GM19239 (cell line): ENCODE results near the gene DSE.
"Not testable (repeated sequence)": the region's sequence is repeated elsewhere in the genome, so short reads cannot be mapped to it uniquely, and the experiment has no call there.

Experiments
- DNase-seq: peaks from one replicate; pipeline ENCODE4 v3.0.0; 2011; ENCODE audit warnings: low spot score; ENCODE audit not compliant: insufficient read length
- FAIRE-seq: peaks from 2 replicates; lab custom pipeline; 2011; peaks lifted over from hg19 to GRCh38; lab: Jason Lieb, UNC

Gene DSE

GRCh38 chr6:116370760-116371119 lies at the start of gene DSE:
Gene DSE, plus strand, starts transcription at chr6:116370947. Its CDS starts 28,304 bp downstream, at chr6:116399251.
- DNase-seq = peak; percentile 57
- peak; percentile 37 for FAIRE-seq

GRCh38 chr6:116321933-116322332 lies 48.8 kb upstream of the DSE start:
- FAIRE-seq, DNase-seq: not testable (repeated sequence)

DNA sequence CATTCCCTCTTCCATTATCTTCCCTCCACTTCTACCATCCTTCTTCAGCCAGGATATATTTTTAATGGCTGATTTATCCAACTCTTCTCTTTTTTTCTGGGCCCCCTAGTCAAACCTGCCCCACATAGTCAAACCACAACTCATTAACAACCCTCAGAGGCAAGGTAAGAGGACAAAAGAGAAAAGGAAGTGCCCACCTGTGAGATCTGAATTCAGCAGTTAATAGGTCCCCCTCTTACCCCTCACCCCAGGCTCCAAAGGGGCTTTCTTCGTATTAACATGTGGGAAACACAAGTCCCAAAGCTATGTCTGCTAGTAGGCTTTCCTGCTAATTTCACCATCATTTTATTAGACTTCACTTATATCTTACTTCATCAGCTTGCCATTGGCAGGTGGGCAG lies 46.9 kb upstream of the DSE start:
- DNase-seq = no peak
- no peak for FAIRE-seq

DNA sequence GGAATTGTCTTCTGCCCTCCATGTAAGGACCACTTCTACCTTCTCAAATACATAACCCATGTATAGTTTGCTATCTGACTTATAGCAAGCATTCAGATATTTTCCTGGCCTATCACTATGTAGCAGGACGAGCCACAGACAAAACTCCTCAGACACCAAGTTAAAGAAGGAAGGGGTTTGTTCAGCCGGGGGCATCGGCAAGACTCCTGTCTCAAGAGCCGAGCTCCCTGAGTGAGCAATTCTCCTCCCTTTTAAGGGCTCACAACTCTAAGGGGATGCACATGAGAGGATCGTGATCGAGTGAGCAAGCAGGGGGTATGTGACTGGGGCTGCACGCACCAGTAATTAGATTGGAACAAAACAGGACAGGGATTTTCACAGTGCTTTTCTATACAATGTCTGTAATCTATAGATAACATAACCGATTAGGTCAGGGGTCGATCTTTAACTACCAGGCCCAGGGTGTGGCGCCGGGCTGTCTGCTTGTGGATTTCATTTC lies 45.1 kb upstream of the DSE start:
- not testable (repeated sequence) for FAIRE-seq, DNase-seq

DNA sequence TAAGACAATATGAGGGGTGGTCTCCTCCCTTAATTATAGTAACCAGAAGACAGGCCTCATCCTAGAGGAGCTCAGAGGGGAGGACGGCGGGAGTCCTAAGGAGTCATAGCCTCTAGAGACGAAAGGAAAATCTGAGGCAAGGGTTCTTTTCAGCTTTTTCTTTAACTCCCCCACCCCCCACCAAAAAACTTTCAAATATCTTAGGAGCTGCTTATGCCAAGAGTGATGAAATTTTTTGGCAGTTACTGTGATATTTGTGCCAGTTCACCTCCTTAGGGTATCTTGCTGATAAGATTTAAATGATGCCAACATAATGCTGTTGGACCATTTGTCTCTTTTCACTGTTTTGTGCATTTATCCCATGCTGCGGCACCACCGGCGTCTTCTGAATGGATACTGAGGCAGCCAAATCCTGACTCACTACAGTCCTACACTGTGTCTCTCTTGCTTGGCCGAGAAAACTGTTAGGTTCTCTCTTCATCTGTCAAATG lies 44.5 kb upstream of the DSE start:
- DNase-seq = no peak
- FAIRE-seq = no peak

GRCh38 chr6:116326996-116327395 lies 43.8 kb upstream of the DSE start:
- DNase-seq (no peak), FAIRE-seq (no peak)

GRCh38 chr6:116327803-116328527 lies 42.8 kb upstream of the DSE start:
- DNase-seq = no peak
- no peak for FAIRE-seq

DNA sequence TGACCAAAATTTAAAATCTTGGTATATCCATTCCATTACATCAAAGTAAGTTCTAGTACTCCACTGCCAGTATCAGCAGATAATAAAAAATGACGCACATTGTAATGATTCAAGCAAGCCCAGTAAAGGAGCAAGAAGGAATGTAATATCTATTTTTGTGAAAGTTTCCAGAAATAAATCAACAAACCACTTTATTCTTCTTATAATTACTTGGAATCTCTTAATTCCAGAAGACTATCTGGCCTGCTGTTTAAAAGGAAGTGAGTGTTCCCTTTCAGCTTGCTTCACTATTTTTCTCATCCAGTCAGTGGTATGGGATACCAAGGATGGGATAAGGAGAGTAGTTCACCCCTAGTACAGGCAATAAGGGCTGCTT lies 42.2 kb upstream of the DSE start:
- DNase-seq (no peak), FAIRE-seq (no peak)

DNA sequence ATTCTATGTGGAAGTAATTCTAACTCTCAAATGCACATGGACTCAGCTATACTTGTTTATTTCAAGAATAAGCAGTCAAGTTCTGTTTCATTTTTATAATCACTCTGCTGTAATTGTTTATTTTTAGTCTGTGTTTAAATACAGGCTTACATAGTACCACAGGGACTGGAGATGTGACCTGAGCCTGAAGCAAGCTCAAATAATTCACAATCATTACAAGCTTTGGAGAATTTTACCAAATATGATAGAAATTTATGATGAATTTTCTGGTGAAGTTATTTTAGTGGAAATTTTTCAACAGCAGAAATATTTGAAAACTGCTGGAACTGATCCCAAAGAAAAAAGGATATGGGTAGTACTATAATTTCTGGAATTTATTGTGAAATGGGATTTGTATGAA lies 41.6 kb upstream of the DSE start:
- FAIRE-seq (no peak), DNase-seq (no peak)

- FAIRE-seq (no peak), DNase-seq (no peak)
Observed at GRCh38 chr6:116330511-116330910, 40.2 kb upstream of the DSE start.

- FAIRE-seq = no peak
- DNase-seq = no peak
Observed at GRCh38 chr6:116332096-116332495, 38.7 kb upstream of the DSE start.

GRCh38 chr6:116334638-116335409 lies 35.9 kb upstream of the DSE start:
- FAIRE-seq, DNase-seq: not testable (repeated sequence)

GRCh38 chr6:116335612-116336215 lies 35.0 kb upstream of the DSE start:
- no peak for FAIRE-seq

DNA sequence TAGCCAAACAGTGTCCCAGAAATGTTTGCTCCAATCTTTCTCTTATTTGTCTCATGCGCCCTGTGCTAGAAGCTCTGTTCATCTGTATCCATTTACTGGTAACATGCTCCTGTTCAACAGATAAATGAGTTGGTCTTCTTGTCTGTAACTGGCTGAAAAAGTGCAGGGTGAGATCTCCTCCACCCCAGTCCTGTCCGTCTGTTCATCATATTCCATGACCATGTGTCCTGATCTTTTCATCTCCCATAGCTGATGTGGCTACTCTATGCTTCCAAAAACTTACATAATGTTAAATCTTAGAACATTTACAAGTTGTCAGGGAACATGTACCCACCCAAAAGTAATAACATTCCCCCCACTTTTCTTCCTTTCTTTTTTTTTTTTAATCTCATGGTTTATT lies 31.8 kb upstream of the DSE start:
- FAIRE-seq (no peak), DNase-seq (no peak)

More at GRCh38 chr6:116335612-116336215, 35.0 kb upstream of the DSE start:
- no peak for DNase-seq

- DNase-seq, FAIRE-seq: not testable (repeated sequence)
Observed at GRCh38 chr6:116340625-116341024, 30.1 kb upstream of the DSE start.

DNA sequence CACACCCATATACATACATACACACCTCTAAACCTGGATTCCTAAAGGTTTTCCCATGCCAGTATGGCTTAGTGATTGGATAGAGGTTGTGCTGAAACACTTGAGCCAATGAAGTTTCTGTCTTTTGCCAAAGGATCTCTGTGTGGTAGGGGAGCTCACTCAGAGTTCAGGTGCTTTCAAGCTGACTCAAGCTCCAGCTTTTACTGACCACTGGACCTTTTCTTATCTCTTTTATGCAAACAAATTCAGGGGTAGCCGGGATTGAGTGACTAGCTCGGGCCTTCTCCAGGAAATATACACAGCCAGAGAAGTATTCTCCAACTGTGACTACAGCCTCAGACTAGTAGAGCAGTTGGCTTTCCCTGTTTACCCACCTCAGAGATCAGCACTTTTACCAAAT lies 21.5 kb upstream of the DSE start:
- FAIRE-seq = no peak
- DNase-seq = no peak

DNA sequence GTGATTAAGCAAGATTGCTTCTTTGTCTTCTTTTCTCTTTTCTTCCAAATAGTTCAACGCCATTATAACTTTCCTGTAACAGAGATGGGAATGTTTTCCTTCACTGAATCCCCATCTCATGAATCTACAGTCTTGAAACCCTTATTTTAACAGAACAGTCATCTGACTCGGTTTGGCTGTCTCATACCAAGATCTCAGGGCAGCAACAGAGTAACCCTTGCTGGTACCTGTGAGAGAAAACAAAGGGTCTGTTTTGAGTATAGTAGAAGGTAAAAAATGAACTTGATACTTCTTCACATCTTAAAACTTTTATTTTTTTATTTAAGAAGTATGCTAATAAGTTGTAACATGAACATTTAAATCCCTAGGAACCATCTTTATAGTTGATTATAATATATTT lies 19.6 kb upstream of the DSE start:
- FAIRE-seq (no peak), DNase-seq (no peak)

DNA sequence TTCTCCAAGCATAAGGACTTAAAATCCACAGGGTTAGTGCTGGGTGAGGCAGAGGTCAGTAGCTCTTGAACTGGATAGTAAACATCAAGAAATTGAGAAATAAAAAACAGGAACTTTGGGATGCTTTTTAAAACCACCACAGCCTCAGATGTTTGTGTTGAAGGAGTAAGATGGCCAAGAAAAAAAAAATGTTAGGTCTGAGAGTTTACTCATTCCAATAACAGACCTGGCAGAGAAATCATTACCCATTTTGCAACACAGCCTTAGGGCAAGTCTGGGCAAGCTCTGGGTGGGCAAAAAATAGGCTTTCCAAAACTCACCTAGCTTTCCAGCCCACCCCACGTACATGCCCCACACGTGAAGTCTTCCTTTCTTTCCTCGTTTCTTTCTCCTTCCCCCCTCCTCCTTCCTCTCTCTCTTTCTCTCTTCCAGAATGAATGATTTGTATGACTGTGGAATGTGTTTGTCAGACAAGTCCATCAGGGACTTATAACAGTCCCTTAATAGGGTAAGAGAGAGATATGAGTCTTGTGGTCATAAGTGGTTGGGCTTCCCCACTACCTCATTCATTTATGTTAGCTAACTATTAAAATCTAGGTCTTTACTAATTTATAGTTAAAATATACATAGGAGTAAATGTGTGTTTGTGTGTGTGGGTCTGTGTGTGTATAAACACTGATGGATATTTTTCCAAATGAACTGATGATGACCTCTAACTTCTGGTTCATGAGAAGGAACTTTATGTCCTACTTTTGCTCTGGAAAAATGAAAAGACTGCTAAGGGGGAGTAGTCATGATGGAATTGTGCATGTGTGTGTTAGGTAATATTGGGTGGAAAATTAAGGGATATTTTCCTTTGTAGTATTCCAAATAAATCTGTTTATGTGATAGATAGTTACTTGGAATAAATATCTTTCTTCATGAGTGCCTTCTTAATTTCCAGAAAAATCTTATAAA lies 18.0 kb upstream of the DSE start:
- peak; percentile 18 for FAIRE-seq
- DNase-seq = no peak

GRCh38 chr6:116354236-116354635 lies 16.5 kb upstream of the DSE start:
- FAIRE-seq (no peak), DNase-seq (no peak)

DNA sequence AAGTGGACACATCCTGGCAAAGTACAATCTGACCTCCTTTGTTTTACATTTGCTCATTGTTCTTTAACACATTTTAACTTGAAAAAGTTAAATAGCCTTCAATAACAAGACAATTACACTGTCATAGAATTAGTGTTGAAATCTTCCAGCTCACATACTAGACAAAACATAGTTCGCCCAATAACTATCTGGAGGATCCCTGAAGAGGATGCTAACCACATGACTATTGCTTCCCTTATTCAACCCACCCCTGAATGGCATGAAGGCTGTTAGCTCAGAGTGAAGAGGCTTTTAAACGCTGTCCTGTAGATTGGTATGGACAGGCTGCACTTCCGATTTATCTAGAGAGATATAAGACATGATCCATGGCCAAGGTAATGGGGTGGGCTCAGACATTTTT lies 15.0 kb upstream of the DSE start:
- FAIRE-seq (no peak), DNase-seq (no peak)
